C4-2B (cell line): ENCODE results near the gene ZNF37A.

Experiments used
- CTCF ChIP-seq: fragments of 450-650 bp; conservative IDR thresholded peaks from 2 replicates; pipeline ENCODE4 v1.5.1; 2017; ENCODE audit warnings: mild to moderate bottlenecking
- ZFX ChIP-seq: fragments of 450-650 bp; IDR thresholded peaks from 2 replicates; pipeline ENCODE4 v1.6.1; 2017

GRCh38 chr10:38093816-38094157, 350 bp upstream of the ZNF37A start:
- no peak for TF ChIP-seq CTCF
- no peak for TF ChIP-seq ZFX
